HG03521 (cell line): Measurements from ENCODE around the gene NUDT1.

Experiments
- ATAC-seq: cut with Tn5 transposase; IDR thresholded peaks from one replicate; pipeline ENCODE4 v1.9.1; 2021; ENCODE audit warnings: mild to moderate bottlenecking, moderate library complexity; ENCODE audit not compliant: unreplicated experiment

NUDT1 gene

GRCh38 chr7:2204446-2204845, 37.6 kb upstream of the NUDT1 start:
- ATAC-seq: no peak

GRCh38 chr7:2205036-2205780, 36.8 kb upstream of the NUDT1 start:
- ATAC-seq: no peak

GRCh38 chr7:2208712-2209111, 33.3 kb upstream of the NUDT1 start:
- ATAC-seq: no peak

DNA sequence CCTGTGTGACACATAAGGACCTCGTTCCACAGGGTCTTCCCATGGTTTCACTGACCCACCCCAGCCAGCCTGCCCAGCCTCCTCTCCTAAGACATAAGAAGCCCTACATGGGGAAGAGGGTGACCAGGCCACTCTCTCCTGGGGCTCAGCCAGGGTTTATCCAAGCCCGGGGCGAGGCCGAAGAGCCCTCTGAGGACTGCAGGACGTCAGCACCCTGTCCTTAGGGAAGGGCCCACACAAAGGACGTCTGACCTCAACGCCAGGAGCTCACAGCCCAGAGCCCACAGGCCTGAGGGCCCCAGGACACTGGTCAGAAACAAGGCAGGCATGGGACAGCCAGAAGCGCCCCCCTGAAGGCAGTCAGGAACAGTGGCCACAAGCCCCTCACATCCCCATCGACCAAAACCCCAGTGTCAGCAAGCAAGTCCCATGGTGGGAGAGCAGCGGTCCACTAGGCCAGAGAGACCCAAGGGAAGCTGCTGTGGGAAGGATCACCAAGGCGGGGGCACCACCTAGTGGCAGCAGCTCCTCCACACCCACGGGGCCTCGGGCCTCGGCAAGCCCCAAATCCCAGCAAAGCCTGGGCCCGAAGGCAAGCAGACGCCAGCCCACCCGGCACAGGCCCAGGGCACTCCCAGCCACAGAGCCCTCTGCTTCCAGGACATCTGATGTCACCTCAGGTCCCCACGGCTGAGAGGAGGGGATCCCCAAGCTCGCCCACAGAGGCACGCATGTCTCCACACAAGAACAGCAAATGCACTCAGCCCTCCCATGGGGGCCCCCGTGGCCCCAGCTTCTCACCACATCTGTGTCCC, 32.7 kb upstream of the NUDT1 start:
- ATAC-seq: no peak

DNA sequence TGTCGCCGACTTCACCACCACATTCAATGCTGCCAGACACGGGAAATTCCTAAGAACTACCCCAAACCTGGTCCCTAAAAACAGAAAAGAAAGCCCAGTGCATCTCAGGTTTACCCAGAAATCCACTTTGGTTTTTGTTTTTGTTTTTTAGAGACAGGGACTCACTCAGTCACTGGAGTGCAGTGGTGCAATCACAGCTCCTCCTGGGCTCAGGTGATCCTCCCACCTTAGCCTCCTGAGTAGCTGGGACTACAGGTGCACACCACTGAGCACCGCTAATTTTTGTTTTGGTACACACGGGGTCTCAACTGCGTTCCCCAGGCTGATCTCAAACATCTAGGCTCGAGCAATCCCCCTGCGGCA, 32.1 kb upstream of the NUDT1 start:
- ATAC-seq: no peak

DNA sequence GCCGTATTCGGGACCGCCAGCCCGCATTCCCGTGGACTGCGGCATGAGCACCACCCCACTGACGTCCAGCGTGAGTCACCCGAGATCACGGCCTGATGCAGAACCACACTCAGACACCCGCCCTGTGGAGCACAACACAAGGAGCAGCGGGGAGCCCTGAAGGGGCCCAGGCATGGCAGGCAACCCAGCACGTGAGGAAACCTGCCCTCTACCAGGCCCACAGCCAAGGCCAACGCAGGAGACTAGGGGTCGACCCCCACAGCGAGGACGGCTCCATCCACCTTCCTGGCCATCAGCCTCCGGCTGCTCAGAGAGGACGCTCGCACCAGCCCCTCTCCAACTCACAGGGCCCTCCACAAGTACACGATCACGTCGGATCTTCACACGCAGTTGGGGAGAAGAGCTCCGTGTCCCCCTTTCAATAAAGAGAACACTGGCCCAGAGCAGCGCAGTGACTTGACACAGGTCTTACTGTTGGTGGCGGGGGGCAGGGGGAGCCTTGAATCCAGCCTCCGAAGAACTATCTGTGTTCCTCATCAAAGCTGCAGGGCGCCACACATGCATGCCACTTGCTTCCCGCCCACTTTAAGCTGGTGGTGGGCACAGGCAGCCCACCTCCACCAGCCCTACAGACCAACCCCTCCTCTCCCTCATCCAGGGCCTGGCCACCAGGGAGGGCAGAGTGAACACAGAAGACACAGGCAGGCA, 31.3 kb upstream of the NUDT1 start:
- ATAC-seq: no peak

DNA sequence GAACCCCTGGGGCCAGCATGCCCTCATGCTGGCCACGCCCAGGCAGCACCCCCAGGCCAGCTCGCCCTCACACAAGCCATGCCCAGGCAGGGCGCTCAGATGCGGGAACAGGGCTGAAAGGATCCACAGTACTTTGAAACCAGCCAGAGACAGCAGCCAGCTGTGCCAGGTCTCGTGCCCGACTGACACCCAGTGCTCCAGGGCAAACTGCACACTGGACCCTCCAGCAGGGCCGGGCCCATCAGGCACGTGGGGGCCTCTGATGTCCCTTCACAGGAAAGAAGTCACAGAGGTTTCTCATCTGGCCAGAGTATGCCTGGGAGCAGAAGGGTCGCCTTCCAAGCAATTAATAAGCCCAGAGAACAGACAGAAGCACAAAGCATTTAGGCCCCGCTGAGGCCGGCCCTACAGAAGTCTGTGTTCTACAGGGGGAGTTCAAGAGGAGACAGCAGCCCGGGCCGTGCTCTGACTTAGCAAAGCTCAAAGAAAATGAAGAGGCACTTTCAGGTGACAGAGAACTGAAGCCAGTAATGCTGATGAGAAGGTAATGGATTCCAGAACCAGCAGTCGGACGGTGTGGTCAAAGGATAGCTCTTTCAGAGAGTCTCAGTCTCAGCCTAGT, 30.7 kb upstream of the NUDT1 start:
- ATAC-seq: no peak

DNA sequence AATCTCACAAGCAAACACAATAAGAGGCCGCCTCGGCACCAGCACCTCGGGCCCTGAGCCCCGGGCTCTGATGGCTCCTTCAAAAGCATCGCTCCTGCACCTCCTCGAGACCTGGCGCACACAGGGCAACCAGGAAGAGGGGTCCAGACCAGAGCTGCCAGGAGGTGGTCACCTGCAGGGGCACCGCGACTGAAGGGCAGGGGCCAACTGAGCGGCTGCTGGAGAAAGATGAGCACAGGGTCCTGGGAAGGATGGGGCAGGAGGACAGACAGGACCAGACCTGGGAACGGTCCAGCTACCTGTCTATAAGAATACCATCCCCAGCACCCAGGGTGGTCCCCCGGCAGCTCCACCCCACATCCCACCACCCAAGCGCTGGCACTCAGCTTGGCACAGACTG, 30.1 kb upstream of the NUDT1 start:
- no peak for ATAC-seq

DNA sequence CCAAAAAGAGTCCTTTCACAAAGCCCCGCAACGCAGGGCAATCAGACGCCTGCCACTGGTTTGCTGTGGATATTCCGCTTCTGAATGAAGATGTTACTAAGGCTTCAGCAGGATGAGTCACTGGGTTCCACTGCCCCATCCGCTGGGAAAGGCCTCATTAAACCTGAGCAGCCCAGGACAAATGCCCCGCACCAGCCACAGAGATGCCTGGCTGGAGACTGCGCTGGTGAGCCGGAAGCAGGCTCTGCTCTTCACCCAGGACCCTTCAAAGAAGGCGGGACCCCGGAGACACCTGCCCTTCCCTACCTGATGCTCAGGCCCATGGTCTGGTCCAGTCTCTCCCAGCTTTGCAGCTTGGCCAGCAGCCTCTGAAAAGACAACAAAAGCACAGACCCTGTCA, 29.1 kb upstream of the NUDT1 start:
- no peak for ATAC-seq

DNA sequence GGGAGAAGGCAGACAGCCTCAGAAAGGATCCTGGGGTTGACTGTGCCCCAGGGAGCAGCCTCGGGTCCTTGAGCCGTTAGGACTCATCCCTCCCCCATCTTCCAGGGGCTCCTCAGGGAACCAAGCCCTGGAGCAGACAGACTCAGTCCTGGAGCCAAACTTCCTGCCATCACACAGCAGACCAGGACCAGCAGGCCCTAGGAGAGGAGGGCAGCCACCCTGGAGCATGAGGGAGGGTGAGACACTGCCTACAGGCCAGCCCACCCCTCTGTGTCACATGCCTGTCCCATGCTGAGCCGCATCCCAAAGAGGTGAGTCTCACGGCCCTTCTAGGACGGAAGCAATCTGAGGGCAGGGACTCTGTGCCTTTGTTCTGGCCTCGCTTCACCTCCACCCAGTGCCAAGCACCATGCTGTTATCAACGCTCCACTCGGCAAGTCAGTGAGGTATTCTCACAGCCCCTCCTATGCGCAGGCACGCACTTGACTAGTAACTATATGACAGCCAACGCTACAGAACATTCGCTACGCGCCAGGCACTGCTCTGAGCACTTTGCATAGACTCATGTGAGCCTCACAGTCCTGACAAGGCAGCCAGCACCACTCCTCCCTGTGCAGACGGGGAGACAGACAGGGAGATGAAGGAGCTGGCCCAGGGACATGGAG, 28.3 kb upstream of the NUDT1 start:
- ATAC-seq: no peak

- no peak for ATAC-seq
Measured at GRCh38 chr7:2214636-2215035, 27.4 kb upstream of the NUDT1 start.

GRCh38 chr7:2215851-2216250, 26.2 kb upstream of the NUDT1 start:
- no peak for ATAC-seq

DNA sequence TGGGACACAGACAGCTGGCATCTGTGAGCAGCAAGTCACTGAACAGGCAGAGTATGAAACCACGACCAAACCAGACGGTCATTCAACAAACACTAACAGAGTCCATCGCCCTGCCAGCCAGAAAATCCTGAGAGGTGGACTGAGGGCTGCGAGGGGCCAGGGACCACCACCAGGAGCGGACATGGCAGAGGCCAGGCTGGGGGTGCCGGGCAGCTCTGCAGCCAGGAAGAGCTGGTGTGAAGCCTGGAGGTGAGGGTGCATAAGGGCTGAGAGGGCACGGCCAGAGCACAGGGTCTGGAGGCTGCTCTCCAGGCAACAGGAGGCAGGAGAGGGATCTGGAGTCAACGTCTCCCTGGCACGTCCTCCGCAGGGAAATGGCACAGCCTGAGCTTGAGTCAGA, 24.8 kb upstream of the NUDT1 start:
- ATAC-seq: no peak

DNA sequence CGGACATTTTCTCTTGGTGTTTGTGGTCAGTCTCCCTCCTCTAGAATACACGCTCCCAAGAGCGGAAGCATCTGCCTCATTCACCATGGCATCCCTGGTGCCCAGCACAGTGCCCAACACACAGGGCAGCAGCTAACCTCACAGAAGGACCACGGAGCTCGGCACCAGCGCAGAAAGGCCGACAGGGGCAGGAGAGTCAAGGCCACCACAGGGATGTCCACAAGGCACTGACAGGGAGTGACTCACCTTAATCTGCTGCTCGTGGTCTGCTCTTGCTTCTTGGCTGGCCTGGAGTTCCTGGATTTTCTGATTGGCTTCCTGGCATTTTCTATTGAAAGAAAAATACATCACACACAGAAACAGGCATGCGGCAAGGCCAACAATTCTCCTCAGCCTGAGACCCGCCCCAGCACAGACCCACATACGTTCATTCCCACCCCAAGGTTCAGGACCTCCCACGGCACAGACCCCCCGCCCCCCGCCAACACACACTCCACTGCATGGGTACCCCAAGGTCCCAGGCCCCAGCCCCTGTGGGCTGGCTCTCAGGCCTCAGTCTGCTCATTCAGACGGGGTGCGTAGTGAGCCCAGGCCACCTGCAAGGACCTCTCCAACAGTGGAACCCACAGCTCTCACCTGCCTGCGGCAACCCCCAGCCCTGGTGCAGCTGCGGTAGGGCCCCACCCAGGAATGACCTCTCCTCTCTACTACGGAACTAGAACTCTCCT, 24.1 kb upstream of the NUDT1 start:
- no peak for ATAC-seq

GRCh38 chr7:2218444-2218785, 23.6 kb upstream of the NUDT1 start:
- ATAC-seq: no peak

GRCh38 chr7:2219136-2219535, 22.9 kb upstream of the NUDT1 start:
- no peak for ATAC-seq

DNA sequence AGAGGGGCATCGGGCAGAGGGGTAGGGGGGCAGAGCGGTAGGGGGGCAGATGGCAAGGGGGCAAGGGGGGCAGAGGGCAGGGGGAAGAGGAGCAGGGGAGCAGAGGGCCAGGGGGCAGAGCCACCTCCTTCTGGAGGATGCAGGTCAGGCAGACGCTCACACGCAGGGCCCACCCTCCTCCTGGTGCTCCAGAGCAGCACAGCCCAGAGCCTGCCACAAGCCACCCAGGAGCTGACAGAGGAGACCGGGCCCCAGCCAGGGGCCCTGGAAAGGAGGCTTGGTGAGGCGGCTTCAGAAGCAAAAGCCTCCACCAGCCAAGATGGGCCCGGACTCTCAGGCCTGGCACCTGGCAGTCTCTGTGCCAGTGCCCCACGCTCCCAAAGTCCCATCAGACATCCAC, 22.4 kb upstream of the NUDT1 start:
- no peak for ATAC-seq

DNA sequence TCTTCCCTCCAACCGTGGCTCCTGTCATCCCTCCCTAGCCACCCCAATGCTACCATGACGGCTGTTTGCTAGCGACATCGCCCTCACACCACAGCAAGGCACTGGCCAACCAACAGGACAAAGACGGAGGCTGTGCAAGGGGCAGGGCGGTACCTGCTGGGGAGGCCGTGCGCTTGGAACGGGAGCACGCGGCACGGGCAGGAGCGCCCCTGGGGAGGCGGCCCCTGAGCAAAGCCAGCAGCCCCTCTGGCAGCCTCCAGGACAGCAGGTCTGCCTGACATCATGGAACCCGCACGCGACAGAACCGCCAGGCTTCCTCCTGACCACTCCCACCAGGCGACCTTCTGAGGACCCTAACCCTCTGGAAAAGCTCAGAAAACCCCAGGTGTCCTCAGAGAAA, 22.0 kb upstream of the NUDT1 start:
- ATAC-seq: no peak

GRCh38 chr7:2220506-2220905, 21.5 kb upstream of the NUDT1 start:
- ATAC-seq: no peak

GRCh38 chr7:2220954-2221353, 21.1 kb upstream of the NUDT1 start:
- no peak for ATAC-seq
